Measurements from ENCODE around the gene PTGR2.
"Not testable (repeated sequence)": the region's sequence is repeated elsewhere in the genome, so short reads cannot be mapped to it uniquely, and the experiment has no call there.

The PTGR2 gene

DNA sequence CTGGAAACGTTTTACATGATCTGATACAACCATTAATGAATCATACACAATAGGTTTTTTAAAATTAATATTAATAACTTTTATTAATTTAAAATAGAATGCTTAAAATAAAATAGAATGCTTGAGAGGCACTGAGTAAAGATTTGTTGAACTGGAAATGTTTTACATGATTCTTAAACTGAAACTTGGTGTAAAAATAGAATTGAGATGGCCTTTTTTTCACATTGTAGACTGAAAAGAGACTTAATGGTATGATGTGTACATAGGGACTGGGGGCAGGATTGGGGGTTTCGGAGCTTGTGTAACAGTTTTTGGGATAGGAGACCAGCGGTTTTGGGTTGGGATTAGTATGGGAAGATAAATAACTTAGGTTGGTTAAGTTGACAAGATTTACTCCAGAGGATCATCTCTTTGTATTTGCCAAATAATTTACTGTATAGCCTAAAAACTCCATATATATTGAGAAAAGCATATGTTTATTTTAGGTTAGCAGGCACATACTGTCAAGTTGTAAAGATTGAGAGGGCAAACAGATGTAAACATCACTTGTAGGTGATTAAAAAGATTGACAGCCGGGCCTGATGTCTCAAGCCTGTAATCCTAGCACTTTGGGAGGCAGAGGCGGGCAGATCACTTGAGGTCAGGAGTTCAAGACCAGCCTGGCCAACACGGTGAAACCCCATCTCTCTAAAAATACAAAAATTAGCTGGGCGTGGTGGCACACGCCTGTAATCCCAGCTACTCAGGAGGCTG, 33.0 kb downstream of the PTGR2 start:
- WGBS (ENCODE audit: insufficient coverage, insufficient read length): 100% methylated on average over 1 of the region's 8 CpGs
- no peaks in the 10 kb centered on the region for H3K4me1 ChIP-seq (ENCODE audit: control insufficient read depth, insufficient read depth, low read length)
- no peaks in the 10 kb centered on the region for H3K9me3 ChIP-seq (ENCODE audit: control insufficient read depth, insufficient read depth, low read length)
- no peaks in the 10 kb centered on the region for H3K27me3 ChIP-seq (ENCODE audit: control insufficient read depth, insufficient read depth, low read length)
- H3K27ac ChIP-seq (ENCODE audit: low read length): no peak overlapping the region
- no peaks in the 10 kb centered on the region for H3K36me3 ChIP-seq (ENCODE audit: control insufficient read depth, insufficient read depth, low read length)
- no peak overlapping the region for H3K4me3 ChIP-seq (ENCODE audit: low read length)
- DNase-seq (ENCODE audit: low read depth, low spot score): no peak

DNA sequence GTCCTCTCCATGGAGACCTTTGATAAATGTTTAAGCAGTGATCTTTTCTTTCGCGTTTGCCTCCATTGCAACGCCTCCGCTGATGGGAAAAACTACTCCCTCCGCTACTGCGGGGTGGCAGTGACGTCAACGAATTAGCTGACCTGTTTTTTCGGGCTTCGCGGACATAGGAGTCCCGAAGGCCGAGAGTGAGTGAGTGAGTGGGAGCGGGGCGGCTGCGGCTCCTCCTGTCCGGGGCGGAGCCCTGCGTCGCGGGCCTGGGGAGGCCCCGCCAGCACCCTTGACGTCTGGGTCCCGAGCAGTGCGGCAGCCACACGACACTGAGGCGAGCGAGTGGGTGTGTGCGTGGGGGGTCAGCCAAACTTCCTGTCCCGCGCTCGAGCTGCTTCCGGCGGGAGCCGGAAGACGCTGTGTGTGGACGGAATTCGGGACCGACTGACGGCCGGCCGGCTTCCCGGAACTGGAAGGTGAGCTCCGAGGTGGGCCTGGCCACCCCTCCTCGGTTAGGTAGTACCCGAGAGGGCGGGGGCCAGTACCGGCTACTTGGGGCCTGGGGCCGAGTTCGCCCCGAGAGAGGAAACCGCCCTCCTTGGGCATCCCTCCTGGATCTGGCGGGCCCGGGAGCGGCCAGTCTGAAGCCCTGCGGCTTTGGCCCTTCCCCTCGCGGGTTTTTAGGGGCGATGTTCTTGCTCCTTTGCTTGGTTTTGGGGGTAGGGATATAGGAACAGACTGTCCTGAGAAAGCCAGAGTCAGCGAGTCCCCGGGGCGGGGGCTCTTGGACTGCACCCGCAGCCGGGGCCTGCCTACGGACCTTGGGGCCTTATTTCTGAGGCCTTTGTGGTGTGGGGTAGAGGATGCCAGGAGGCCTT, 35.1 kb downstream of the PTGR2 start, which contains the start of gene ZNF410:
Gene ZNF410 (plus strand): TSS at position 411 of the 869 bp plus-strand sequence. CDS start 5,317 bp downstream, outside the sequence.
- no CpG with 5 or more reads among the region's 65 CpGs for WGBS (ENCODE audit: insufficient coverage, insufficient read length)
- DNase-seq (ENCODE audit: low read depth, low spot score): peak; percentile 57
- H3K4me3 ChIP-seq (ENCODE audit: low read length): peak within 1 kb of the TSS; percentile 75

DNA sequence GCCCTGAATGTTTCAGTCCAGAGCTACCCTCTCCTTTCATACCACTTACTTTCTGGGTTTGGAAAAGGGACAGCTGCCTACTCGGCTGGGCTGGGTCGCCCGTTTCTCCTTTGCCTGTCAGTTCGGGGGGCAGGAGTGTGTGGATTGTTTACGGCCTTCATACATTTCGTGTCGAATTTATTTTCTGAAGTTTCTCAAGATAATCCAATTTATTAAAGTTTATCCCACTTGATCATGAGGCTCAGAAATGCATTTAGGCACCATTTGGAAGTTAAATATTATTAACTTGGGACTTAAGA, 35.6 kb downstream of the PTGR2 start:
- H3K4me1 ChIP-seq (ENCODE audit: control insufficient read depth, insufficient read depth, low read length): no peaks in the 10 kb centered on the region
- no peak for DNase-seq (ENCODE audit: low read depth, low spot score)
- H3K36me3 ChIP-seq (ENCODE audit: control insufficient read depth, insufficient read depth, low read length): no peaks in the 10 kb centered on the region
- H3K27ac ChIP-seq (ENCODE audit: low read length): no peak overlapping the region
- H3K27me3 ChIP-seq (ENCODE audit: control insufficient read depth, insufficient read depth, low read length): no peaks in the 10 kb centered on the region
- no peaks in the 10 kb centered on the region for H3K9me3 ChIP-seq (ENCODE audit: control insufficient read depth, insufficient read depth, low read length)
- peak overlapping the region; percentile 75 for H3K4me3 ChIP-seq (ENCODE audit: low read length)
- no CpG with 5 or more reads among the region's 7 CpGs for WGBS (ENCODE audit: insufficient coverage, insufficient read length)

More for the DNA sequence above, 35.1 kb downstream of the PTGR2 start, which contains the start of gene ZNF410:
- Histone ChIP-seq H3K27me3 (ENCODE audit: control insufficient read depth, insufficient read depth, low read length) (no peaks in the 10 kb centered on the region), H3K4me1 (ENCODE audit: control insufficient read depth, insufficient read depth, low read length) (no peaks in the 10 kb centered on the region), H3K36me3 (ENCODE audit: control insufficient read depth, insufficient read depth, low read length) (no peaks in the 10 kb centered on the region), H3K9me3 (ENCODE audit: control insufficient read depth, insufficient read depth, low read length) (no peaks in the 10 kb centered on the region), H3K27ac (ENCODE audit: low read length) (no peak within 1 kb of the TSS)

DNA sequence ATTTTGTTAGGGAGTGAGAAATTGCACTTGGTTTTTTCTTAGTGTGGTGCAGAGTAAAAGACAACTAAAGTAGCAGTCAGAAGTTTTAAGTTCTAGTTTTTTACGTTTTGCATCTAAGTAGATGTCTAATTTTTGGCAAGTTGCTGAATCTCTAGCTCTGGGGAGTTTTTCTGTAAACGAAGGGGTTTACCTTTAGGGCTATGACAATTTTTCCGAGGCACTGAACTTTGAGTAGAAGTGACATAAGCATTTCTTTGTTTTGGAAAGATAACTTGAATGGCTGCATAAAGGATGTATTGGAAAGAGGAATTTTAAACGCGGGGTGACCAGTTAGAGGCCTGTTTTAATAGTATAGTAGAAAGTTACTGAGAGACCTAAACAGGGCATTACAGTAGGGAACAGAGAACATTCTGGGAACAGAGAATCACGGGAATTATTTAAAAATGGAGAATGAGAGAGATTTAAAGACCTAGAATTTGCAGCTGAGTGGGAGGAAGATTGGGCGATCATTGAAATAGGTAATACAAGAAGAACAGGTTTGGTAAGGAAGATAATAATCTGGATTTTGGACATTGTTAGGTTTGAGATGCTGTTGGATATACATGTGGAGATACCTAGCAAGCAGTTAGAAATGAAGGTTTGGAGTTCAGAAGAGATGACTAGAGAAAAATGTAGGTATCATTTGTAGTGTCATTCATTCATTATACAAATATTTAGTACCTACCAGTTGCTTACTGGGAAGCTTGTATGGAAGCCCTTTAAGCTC, 36.2 kb downstream of the PTGR2 start:
- H3K36me3 ChIP-seq (ENCODE audit: control insufficient read depth, insufficient read depth, low read length): no peaks in the 10 kb centered on the region
- H3K4me1 ChIP-seq (ENCODE audit: control insufficient read depth, insufficient read depth, low read length): no peaks in the 10 kb centered on the region
- no CpG with 5 or more reads among the region's 7 CpGs for WGBS (ENCODE audit: insufficient coverage, insufficient read length)
- no peaks in the 10 kb centered on the region for H3K9me3 ChIP-seq (ENCODE audit: control insufficient read depth, insufficient read depth, low read length)
- no peak overlapping the region for H3K27ac ChIP-seq (ENCODE audit: low read length)
- no peak for DNase-seq (ENCODE audit: low read depth, low spot score)
- no peak overlapping the region for H3K4me3 ChIP-seq (ENCODE audit: low read length)
- H3K27me3 ChIP-seq (ENCODE audit: control insufficient read depth, insufficient read depth, low read length): no peaks in the 10 kb centered on the region

DNA sequence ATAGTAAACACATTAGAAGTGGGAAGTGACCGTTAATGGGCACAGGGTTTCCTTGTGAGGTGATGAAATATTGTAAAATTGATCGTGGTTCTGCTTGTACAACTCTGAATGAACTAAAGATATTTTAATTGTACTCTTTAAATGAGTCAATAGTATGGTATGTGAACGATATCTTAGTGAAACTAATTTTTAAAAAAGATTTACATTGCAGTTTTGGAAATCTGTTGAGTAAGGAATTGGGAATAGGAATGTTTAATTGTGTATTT, 36.8 kb downstream of the PTGR2 start:
- H3K4me1 ChIP-seq (ENCODE audit: control insufficient read depth, insufficient read depth, low read length): no peaks in the 10 kb centered on the region
- 100% methylated on average over 1 of the region's 3 CpGs for WGBS (ENCODE audit: insufficient coverage, insufficient read length)
- no peak overlapping the region for H3K4me3 ChIP-seq (ENCODE audit: low read length)
- no peaks in the 10 kb centered on the region for H3K9me3 ChIP-seq (ENCODE audit: control insufficient read depth, insufficient read depth, low read length)
- H3K36me3 ChIP-seq (ENCODE audit: control insufficient read depth, insufficient read depth, low read length): no peaks in the 10 kb centered on the region
- no peak overlapping the region for H3K27ac ChIP-seq (ENCODE audit: low read length)
- no peaks in the 10 kb centered on the region for H3K27me3 ChIP-seq (ENCODE audit: control insufficient read depth, insufficient read depth, low read length)
- no peak for DNase-seq (ENCODE audit: low read depth, low spot score)

DNA sequence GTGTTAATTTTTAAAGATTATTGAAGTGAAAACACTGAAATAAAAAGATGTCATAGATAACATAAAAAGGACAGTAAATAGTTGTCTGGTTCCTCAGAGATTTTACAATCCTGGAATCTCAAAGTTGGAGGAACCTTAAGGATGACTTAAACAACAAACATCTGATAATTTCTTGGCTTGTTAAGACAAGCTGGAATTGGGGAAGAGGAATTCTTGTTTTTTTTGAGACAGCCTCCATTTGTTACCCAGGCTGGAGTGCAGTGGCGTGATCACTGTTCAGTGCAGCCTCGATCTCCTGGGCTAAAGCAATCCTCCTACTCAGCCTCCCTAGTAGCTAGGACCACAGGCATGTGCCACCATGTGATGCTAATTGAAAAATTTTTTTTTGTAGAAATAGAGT, 37.3 kb downstream of the PTGR2 start:
- H3K36me3 ChIP-seq (ENCODE audit: control insufficient read depth, insufficient read depth, low read length): no peaks in the 10 kb centered on the region
- no peak overlapping the region for H3K27ac ChIP-seq (ENCODE audit: low read length)
- H3K4me3 ChIP-seq (ENCODE audit: low read length): no peak overlapping the region
- H3K4me1 ChIP-seq (ENCODE audit: control insufficient read depth, insufficient read depth, low read length): no peaks in the 10 kb centered on the region
- H3K9me3 ChIP-seq (ENCODE audit: control insufficient read depth, insufficient read depth, low read length): no peaks in the 10 kb centered on the region
- DNase-seq (ENCODE audit: low read depth, low spot score): no peak
- no peaks in the 10 kb centered on the region for H3K27me3 ChIP-seq (ENCODE audit: control insufficient read depth, insufficient read depth, low read length)
- no CpG with 5 or more reads among the region's 2 CpGs for WGBS (ENCODE audit: insufficient coverage, insufficient read length)

DNA sequence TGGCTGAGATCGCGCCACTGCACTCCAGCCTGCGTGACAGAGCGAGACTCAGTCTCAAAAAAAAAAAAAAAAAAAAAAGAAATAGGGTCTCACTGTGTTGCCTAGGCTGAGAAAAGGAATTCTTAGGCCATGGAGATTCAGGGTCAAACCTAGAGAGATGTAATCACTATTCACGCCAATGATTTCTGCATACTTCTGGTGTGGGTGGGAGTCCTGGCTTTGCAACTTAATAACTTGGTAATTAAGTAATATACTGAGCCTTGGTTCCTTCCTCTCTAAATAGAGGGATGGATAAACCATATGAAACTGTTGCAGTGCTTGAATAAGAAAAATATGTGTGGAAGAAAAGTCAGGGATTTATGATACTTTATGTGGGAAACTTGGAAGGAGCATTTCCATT, 37.7 kb downstream of the PTGR2 start:
- Histone ChIP-seq H3K9me3 (ENCODE audit: control insufficient read depth, insufficient read depth, low read length) (no peaks in the 10 kb centered on the region), H3K4me3 (ENCODE audit: low read length) (no peak overlapping the region), H3K27me3 (ENCODE audit: control insufficient read depth, insufficient read depth, low read length) (no peaks in the 10 kb centered on the region), H3K36me3 (ENCODE audit: control insufficient read depth, insufficient read depth, low read length) (no peaks in the 10 kb centered on the region), H3K4me1 (ENCODE audit: control insufficient read depth, insufficient read depth, low read length) (no peaks in the 10 kb centered on the region), H3K27ac (ENCODE audit: low read length) (no peak overlapping the region)
- no peak for DNase-seq (ENCODE audit: low read depth, low spot score)
- no CpG with 5 or more reads among the region's 5 CpGs for WGBS (ENCODE audit: insufficient coverage, insufficient read length)

DNA sequence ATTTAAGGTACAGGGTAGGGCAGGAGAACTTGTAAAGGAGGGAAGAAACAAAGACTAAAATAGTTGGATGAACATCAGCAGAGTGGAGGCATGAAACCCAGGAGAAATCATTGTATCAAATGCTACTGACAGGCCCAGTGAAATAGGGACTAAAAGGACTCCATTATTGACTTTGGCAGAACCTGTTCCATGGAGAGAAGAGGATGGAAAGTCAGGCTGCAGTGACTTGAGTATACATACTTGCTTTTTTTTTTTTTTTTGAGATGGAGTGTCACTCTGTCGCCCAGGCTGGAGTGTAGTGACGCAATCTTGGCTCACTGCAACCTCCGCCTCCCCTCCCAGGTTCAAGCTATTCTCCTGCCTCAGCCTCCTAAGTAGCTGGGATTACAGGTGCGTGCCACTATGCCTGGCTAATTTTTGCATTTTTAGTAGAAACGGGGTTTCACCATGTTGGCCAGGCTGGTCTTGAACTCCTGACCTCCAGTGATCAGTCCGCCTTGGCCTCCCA, 42.6 kb downstream of the PTGR2 start:
- WGBS (ENCODE audit: insufficient coverage, insufficient read length): no CpG with 5 or more reads among the region's 6 CpGs
- H3K27ac ChIP-seq (ENCODE audit: low read length): not testable (repeated sequence)

DNA sequence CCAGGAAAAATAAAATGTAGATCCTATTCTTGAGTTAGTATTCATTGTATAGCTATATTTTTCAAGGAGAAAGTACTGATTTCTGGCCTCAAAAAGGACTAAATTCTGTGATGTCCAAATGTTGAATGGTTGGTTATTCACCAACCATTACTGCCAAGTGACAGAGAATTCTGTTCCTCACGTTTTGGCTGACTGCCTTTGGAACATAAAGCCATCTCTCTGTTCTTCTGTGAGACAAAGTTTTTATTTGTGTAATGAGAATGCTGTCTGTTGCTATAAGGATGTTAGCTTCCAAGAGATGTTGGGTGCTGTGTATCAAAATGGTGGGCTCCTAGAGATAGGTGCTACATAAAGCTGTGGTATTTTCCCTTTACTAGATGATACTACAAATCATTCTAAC, 44.3 kb downstream of the PTGR2 start:
- no CpG with 5 or more reads among the region's 1 CpG for WGBS (ENCODE audit: insufficient coverage, insufficient read length)
- H3K4me3 ChIP-seq (ENCODE audit: low read length): no peak overlapping the region
- no peaks in the 10 kb centered on the region for H3K9me3 ChIP-seq (ENCODE audit: control insufficient read depth, insufficient read depth, low read length)
- H3K36me3 ChIP-seq (ENCODE audit: control insufficient read depth, insufficient read depth, low read length): no peaks in the 10 kb centered on the region
- no peak for DNase-seq (ENCODE audit: low read depth, low spot score)
- H3K27ac ChIP-seq (ENCODE audit: low read length): no peak overlapping the region
- H3K27me3 ChIP-seq (ENCODE audit: control insufficient read depth, insufficient read depth, low read length): no peaks in the 10 kb centered on the region
- H3K4me1 ChIP-seq (ENCODE audit: control insufficient read depth, insufficient read depth, low read length): no peaks in the 10 kb centered on the region

More for the DNA sequence above, 42.6 kb downstream of the PTGR2 start:
- DNase-seq (ENCODE audit: low read depth, low spot score); H3K4me3 ChIP-seq (ENCODE audit: low read length); H3K9me3 ChIP-seq (ENCODE audit: control insufficient read depth, insufficient read depth, low read length); H3K36me3 ChIP-seq (ENCODE audit: control insufficient read depth, insufficient read depth, low read length); H3K27me3 ChIP-seq (ENCODE audit: control insufficient read depth, insufficient read depth, low read length); H3K4me1 ChIP-seq (ENCODE audit: control insufficient read depth, insufficient read depth, low read length): not testable (repeated sequence)

DNA sequence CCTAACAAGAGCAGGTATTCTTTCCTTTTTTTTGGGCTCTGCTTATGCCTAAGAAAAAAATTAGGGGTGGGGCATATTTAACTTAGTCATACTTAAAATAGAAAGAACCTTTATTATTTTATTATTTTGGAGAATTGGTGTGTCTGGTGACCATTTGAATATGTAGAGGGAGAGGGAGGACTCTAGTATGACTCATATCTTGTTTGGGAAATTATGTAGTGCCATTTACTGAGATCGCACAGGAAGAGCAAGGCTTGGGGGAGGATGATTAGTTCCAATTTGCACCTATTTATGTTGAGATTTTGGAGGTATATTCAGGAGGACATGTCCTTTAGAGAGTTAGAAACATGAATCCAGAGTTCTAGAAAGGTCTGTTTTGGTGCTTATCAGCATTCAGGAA, 44.9 kb downstream of the PTGR2 start:
- Histone ChIP-seq H3K27ac (ENCODE audit: low read length) (no peak overlapping the region), H3K9me3 (ENCODE audit: control insufficient read depth, insufficient read depth, low read length) (no peaks in the 10 kb centered on the region), H3K4me1 (ENCODE audit: control insufficient read depth, insufficient read depth, low read length) (no peaks in the 10 kb centered on the region), H3K27me3 (ENCODE audit: control insufficient read depth, insufficient read depth, low read length) (no peaks in the 10 kb centered on the region), H3K36me3 (ENCODE audit: control insufficient read depth, insufficient read depth, low read length) (no peaks in the 10 kb centered on the region), H3K4me3 (ENCODE audit: low read length) (no peak overlapping the region)
- DNase-seq (ENCODE audit: low read depth, low spot score): no peak
- WGBS (ENCODE audit: insufficient coverage, insufficient read length): no CpG with 5 or more reads among the region's 1 CpG
